Activated CD4-positive, alpha-beta T cell treated with anti-CD3 and anti-CD28 coated beads for 48 hours (primary cell): ENCODE results near the gene OR51A7.

ENCODE experiments used
- DNase-seq: peaks from one replicate; pipeline ENCODE4 v3.0.0-alpha.2; 2020

OR51A7 gene

GRCh38 chr11:4957396-4957795 lies 53.8 kb downstream of the OR51A7 start:
- no peak for DNase-seq
